Hepatic stellate cell (primary cell): ENCODE results near the gene FHIT.

ENCODE experiments used
- DNase-seq: peaks from one replicate; pipeline ENCODE4 v3.0.0; 2011; ENCODE audit warnings: low spot score

The FHIT gene

DNA sequence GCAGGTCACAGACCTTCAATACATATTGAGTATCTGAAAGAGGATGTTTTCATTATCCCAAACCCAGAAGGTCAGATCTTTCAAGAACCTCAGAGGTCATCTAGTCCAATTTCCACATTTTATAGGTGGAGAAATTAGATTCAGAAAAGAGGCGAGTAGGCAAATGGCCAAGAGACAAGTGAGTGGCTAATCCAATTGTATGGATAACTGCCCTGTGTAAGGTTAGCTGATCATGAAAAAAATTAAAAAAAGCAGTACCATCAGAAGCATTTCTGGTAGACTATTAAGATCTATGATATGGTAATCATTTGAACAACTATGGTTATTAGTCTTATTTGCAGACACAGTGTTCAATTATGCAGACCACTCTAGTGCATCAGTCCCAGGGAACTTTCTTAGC, 1540.7 kb downstream of the FHIT start:
- no peak for DNase-seq

DNA sequence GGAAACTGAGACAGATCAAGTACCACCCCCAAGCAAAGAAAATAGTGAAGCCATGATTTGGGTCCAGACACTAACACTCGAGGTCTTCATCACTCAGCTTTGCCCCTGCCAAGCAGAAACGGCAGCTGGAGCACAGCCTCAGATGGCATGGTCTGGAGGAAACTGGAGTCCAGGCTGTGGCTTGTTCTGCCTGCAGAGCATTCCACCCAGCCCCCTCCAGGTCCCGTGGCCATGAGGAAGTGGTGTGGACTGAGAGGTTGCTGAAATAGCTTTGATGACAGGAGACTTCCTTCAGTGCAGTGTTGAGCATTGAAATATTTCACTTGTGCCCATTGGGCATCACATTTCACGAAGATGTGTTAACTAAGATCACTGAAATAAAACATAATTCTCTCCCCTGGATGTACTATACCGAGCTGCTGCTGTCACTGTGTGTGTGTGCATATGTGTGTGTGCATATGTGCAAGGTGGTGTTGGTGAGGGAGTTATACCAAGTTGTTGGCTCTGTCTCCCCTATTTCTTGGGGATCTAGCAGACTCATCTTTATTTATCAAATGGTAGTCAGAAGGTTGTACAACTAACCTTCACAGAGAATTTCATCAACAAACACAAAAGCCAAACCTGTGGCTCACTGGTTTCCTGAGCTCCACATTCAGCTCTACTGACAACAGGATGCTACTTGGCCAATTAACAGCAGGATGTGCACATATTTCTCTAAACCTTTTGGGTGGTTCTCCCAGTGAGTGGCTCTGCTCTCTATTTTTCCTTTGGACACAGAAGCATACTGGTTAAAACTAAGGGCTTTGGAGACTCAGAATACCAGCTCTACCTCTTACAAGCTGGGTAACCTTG, 1541.3 kb downstream of the FHIT start:
- no peak for DNase-seq

- DNase-seq, result no peak
Observed at GRCh38 chr3:59708202-59708601, 1543.0 kb downstream of the FHIT start.

DNA sequence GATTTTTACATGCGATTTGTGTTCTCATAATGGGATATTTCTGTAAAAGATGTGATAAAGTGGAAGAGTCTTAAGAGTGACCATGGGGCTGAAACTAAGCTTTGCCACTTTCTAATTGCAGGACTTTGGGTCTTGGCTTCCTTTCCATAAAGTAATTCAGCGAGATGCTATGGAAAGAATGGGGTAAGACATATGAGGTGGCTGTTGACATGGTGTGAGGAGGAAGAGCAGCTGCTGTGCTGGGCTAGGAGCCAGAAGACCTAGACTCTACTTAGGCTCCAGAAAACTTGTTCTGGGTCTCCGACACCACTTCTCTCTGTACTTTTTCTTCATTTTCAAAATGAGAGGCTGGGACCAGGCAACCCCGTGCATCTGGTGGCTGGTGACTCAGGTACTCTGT, 1547.0 kb downstream of the FHIT start:
- no peak for DNase-seq

DNA sequence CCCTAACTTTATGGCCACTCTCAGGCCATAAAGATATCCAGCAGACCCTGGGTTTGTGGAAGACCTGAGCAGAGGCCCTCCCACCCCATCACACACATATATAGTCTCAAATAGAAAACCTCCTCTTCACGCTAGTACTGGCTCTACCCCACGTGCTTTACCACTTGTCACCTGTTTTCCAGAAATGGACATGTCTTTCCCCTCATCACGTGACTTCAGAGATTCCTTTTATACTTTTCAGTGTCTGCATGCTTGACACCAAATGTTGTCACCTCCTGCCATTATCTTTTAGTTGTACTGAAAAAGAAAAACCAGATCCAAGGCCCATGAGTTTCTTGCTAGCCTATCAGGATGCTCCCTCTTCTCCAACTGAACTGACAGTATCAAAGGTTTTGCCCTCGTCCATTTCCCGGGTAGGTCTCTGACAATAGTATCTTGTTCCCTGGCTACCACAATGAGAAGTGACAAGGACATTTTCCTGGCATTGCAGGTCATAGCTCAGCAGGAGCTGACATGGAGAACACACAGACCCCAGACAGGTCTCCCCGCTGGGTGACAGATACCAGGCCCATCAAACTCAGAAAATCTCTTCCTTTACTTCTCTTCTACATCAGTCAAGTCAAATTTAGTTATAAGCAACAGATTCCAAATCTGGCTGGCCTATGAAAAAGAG, 1551.5 kb downstream of the FHIT start:
- no peak for DNase-seq
